Stimulated activated CD4-positive, alpha-beta T cell treated with anti-CD3 and anti-CD28 coated beads, TNF-alpha, amount 100 ng/mL, for 24 hours (primary cell): Measurements from ENCODE around the gene ACBD4.
A peak's percentile ranks its signal among the peaks of the same experiment; 100 is the strongest.

Experiments used
- DNase-seq, 3 experiments: peaks; one replicate each; pipeline ENCODE4 v3.0.0-alpha.2; 2020; ENCODE audit warnings: low read depth in 3 of 3

ACBD4 gene

GRCh38 chr17:45135192-45135977 is at the start of gene ACBD4:
Gene ACBD4 (plus strand): TSS chr17:45135687. CDS start chr17:45136145, 458 bp downstream.
- DNase-seq = peak; percentile 94 to 97 (median 94)

- no peak for DNase-seq
Measured at GRCh38 chr17:45086391-45086790, 49.1 kb upstream of the ACBD4 start.

GRCh38 chr17:45086865-45087503 is 48.5 kb upstream of the ACBD4 start:
- no peak for DNase-seq

GRCh38 chr17:45087504-45087975 is 47.9 kb upstream of the ACBD4 start:
- no peak for DNase-seq

GRCh38 chr17:45087978-45088377 is 47.5 kb upstream of the ACBD4 start:
- no peak for DNase-seq

- DNase-seq = no peak
Measured at GRCh38 chr17:45088741-45089140, 46.7 kb upstream of the ACBD4 start.

GRCh38 chr17:45090711-45091110 is 44.8 kb upstream of the ACBD4 start:
- no peak for DNase-seq

- DNase-seq = no peak
Measured at GRCh38 chr17:45091778-45092425, 43.6 kb upstream of the ACBD4 start.

- DNase-seq = no peak
Measured at GRCh38 chr17:45092911-45093430, 42.5 kb upstream of the ACBD4 start.

- DNase-seq = no peak
Measured at GRCh38 chr17:45093444-45094110, 41.9 kb upstream of the ACBD4 start.

GRCh38 chr17:45096141-45096540 is 39.3 kb upstream of the ACBD4 start:
- no peak for DNase-seq

- DNase-seq = no peak
Measured at GRCh38 chr17:45096926-45097325, 38.6 kb upstream of the ACBD4 start.

GRCh38 chr17:45098081-45098868 is 37.2 kb upstream of the ACBD4 start:
- DNase-seq = no peak

- peak; percentile 42 to 73 (median 43) for DNase-seq
Measured at GRCh38 chr17:45098869-45099616, 36.4 kb upstream of the ACBD4 start.

GRCh38 chr17:45101546-45101882 is 34.0 kb upstream of the ACBD4 start:
- no peak for DNase-seq

- no peak for DNase-seq
Measured at GRCh38 chr17:45101883-45102811, 33.3 kb upstream of the ACBD4 start.

- no peak for DNase-seq
Measured at GRCh38 chr17:45102856-45103255, 32.6 kb upstream of the ACBD4 start.

- no peak for DNase-seq
Measured at GRCh38 chr17:45103269-45103795, 32.2 kb upstream of the ACBD4 start.

- DNase-seq = no peak
Measured at GRCh38 chr17:45104029-45104428, 31.5 kb upstream of the ACBD4 start.
